Epithelial cell of proximal tubule (primary cell): ENCODE measurements around the gene MYCN. TPM values are rescaled to one million over a fixed set of nuclear protein-coding genes. Genes with fewer than 3 reads are reported as not detected.
A peak's percentile ranks its signal among the peaks of the same experiment; 100 is the strongest.
"Not testable (repeated sequence)": the region's sequence is repeated elsewhere in the genome, so short reads cannot be mapped to it uniquely, and the experiment has no call there.

Experiments used
- DNase-seq: peaks from one replicate; pipeline ENCODE4 v3.0.0-alpha.2; 2011; ENCODE audit warnings: low read depth
- H3K4me3 ChIP-seq: 2 replicates; pipeline ENCODE4 v1.5.1; 2011; ENCODE audit warnings: low read depth, mild to moderate bottlenecking, low read length
- total RNA-seq: library from RNA; depleted of rRNA; stranded (reverse); fragments of >200 nt; gene quantifications from 2 replicates; pipeline ENCODE4 v1.2.3, GENCODE V29; 2015
- TF ChIP-seq, protein P1 (sequence below): conservative IDR thresholded peaks from 2 replicates; pipeline ENCODE4 v1.5.1; 2012; ENCODE audit warnings: low read depth, mild to moderate bottlenecking, low read length

MYCN gene
- total RNA-seq, 1 donor from 2014 or later = 3.0 TPM

GRCh38 chr2:15908371-15908770, 32.0 kb upstream of the MYCN start:
- TF ChIP-seq, protein P1, sequence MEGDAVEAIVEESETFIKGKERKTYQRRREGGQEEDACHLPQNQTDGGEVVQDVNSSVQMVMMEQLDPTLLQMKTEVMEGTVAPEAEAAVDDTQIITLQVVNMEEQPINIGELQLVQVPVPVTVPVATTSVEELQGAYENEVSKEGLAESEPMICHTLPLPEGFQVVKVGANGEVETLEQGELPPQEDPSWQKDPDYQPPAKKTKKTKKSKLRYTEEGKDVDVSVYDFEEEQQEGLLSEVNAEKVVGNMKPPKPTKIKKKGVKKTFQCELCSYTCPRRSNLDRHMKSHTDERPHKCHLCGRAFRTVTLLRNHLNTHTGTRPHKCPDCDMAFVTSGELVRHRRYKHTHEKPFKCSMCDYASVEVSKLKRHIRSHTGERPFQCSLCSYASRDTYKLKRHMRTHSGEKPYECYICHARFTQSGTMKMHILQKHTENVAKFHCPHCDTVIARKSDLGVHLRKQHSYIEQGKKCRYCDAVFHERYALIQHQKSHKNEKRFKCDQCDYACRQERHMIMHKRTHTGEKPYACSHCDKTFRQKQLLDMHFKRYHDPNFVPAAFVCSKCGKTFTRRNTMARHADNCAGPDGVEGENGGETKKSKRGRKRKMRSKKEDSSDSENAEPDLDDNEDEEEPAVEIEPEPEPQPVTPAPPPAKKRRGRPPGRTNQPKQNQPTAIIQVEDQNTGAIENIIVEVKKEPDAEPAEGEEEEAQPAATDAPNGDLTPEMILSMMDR = no peak
- H3K4me3 ChIP-seq = no peak overlapping the region
- no peak for DNase-seq

- DNase-seq = no peak
- H3K4me3 ChIP-seq = no peak overlapping the region
- TF ChIP-seq, protein P1 = no peak
Observed at GRCh38 chr2:15909157-15909556, 31.2 kb upstream of the MYCN start.

DNA sequence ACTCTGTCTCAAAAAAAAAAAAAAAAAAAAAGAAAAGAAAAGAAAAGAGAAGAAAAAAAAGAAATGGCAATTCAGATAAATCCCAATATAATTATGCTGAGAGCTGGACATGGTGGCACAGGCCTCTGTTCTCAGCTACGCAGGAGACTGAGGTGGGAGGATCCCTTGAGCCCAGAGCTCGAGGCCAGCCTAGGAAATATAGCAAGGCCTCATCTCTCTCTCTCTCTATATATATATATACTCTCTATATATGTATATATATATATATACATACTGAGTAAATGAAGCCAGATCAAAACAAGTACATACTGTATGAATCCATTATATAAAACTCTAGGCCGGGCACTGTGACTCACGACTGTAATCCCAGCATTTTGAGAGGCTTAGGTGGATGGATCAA, 30.6 kb upstream of the MYCN start:
- TF ChIP-seq, protein P1 = no peak
- no peak overlapping the region for H3K4me3 ChIP-seq

GRCh38 chr2:15911270-15911669, 29.1 kb upstream of the MYCN start:
- not testable (repeated sequence) for DNase-seq, H3K4me3 ChIP-seq

More for the DNA sequence above, 30.6 kb upstream of the MYCN start:
- DNase-seq = no peak

GRCh38 chr2:15911686-15912085, 28.7 kb upstream of the MYCN start:
- H3K4me3 ChIP-seq = no peak overlapping the region
- no peak for DNase-seq
- TF ChIP-seq, protein P1 = no peak

GRCh38 chr2:15912203-15912602, 28.1 kb upstream of the MYCN start:
- no peak overlapping the region for H3K4me3 ChIP-seq
- peak; percentile 88 for DNase-seq
- TF ChIP-seq, protein P1 = no peak

DNA sequence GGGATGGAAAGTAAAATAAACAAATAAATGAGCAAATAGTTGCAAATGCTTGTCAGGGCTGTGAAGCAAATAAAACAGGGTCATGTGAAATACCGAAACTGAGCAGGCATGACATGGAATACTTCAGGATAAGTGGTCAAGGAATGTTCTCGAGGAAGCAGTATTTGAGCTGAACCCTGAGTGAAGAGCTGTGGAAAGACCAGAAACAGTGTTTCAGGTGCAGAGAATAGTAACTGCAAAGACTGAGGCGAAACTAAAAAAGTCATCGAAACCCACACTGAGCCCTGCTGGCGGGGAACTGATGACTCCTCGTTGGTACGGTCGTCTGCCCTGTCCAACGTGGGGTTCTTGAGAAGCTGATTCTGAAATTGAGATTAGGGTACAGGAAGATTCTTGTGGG, 27.2 kb upstream of the MYCN start:
- peak; percentile 63 for DNase-seq
- H3K4me3 ChIP-seq = no peak overlapping the region
- TF ChIP-seq, protein P1 = no peak
